ENCODE results near the gene INCENP. TPM values are rescaled to one million over a fixed set of nuclear protein-coding genes. Genes with fewer than 3 reads are reported as not detected.

Gene INCENP
- total RNA-seq, 1 donor: 39.3 TPM

GRCh38 chr11:62171261-62171723 is 47.5 kb downstream of the INCENP start:
- TF ChIP-seq, protein P1, sequence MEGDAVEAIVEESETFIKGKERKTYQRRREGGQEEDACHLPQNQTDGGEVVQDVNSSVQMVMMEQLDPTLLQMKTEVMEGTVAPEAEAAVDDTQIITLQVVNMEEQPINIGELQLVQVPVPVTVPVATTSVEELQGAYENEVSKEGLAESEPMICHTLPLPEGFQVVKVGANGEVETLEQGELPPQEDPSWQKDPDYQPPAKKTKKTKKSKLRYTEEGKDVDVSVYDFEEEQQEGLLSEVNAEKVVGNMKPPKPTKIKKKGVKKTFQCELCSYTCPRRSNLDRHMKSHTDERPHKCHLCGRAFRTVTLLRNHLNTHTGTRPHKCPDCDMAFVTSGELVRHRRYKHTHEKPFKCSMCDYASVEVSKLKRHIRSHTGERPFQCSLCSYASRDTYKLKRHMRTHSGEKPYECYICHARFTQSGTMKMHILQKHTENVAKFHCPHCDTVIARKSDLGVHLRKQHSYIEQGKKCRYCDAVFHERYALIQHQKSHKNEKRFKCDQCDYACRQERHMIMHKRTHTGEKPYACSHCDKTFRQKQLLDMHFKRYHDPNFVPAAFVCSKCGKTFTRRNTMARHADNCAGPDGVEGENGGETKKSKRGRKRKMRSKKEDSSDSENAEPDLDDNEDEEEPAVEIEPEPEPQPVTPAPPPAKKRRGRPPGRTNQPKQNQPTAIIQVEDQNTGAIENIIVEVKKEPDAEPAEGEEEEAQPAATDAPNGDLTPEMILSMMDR (IDR thresholded peaks at IDR 0.05; ENCODE audit: insufficient read depth, low read depth, low read length): peak; percentile 69
- no peak overlapping the region for H3K4me3 ChIP-seq (ENCODE audit: low read depth, low read length)
- peak; percentile 87 for DNase-seq (ENCODE audit: low read depth)

GRCh38 chr11:62172294-62172693 is 48.5 kb downstream of the INCENP start:
- TF ChIP-seq, protein P1 (IDR thresholded peaks at IDR 0.05; ENCODE audit: insufficient read depth, low read depth, low read length): no peak
- DNase-seq (ENCODE audit: low read depth): no peak
- no peak overlapping the region for H3K4me3 ChIP-seq (ENCODE audit: low read depth, low read length)

- H3K4me3 ChIP-seq (ENCODE audit: low read depth, low read length): no peak overlapping the region
- TF ChIP-seq, protein P1 (IDR thresholded peaks at IDR 0.05; ENCODE audit: insufficient read depth, low read depth, low read length): no peak
- DNase-seq (ENCODE audit: low read depth): peak; percentile 18
These were observed 53.0 kb downstream of the INCENP start for GRCh38 chr11:62176766-62177165.

DNA sequence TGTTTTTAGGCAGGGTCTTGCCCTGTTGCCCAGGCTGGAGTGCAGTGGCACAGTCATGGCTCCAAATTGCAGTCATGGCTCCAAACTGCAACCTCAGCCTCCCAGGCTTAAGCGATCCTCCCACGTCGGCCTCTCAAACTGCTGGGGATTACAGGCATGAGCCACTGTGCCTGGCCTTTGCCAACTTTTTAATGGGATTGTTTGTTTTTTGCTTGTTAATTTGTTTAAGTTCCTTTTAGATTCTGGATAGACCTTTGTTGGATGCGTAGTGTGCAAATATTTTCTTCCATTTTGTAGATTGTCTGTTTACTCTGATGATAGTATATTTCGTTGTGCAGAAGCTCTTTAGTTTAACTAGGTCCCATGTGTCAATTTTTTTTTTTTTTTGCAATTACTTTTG is 56.2 kb downstream of the INCENP start:
- DNase-seq (ENCODE audit: low read depth): no peak
- TF ChIP-seq, protein P1 (IDR thresholded peaks at IDR 0.05; ENCODE audit: insufficient read depth, low read depth, low read length): no peak

DNA sequence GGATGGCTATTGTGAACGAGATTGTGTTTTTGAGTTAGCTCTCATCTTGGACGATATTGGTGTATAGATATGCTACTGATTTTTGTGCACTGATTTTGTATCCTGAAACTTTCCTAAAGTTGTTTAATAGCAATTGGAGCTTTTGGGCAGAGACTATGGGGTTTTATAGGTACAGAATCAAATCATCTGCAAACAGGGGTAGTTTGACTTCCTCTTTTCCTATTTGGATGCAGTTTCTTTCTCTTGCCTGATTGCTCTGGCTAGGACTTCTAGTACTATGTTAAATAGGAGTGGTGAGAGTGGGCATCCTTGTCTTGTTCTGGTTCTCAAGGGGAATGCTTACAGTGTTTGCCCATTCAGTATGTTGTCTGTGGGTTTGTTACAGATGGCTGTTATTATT is 57.3 kb downstream of the INCENP start:
- no peak overlapping the region for H3K4me3 ChIP-seq (ENCODE audit: low read depth, low read length)

More for the DNA sequence above, 56.2 kb downstream of the INCENP start:
- H3K4me3 ChIP-seq (ENCODE audit: low read depth, low read length): no peak overlapping the region

DNA sequence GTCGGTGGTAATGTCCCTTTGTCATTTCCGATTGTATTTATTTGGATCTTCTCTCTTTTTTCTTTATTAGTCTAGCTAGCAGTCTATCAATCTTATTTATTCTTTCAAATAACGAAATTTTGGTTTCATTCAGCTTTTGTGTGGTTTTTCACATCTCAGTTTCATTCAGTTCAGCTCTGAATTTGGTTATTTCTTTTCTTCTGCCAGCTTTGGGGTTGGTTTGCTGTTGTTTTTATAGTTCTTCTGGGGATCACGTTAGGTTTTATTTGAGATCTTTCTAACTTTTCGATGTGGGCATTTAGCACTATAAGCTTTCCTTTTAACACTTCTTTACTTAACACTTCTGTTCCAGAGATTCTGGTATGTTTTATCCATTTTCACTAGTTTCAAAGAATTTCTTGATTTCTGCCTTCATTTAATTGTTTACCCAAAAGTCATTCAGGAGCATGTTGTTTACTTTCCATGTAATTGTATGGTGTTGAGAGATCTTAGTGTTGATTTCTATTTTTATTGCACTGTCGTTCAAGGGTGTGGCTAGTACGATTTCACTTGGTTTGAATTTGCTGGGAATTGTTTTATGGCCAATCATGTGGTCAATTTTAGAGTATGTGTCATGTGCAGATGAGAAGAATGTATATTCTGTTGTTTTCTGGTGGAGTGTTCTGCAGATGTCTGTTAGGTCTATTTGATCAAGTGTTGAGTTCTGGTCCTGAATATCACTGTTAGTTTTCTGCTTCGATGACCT is 58.5 kb downstream of the INCENP start:
- DNase-seq (ENCODE audit: low read depth): no peak
- no peak overlapping the region for H3K4me3 ChIP-seq (ENCODE audit: low read depth, low read length)
- TF ChIP-seq, protein P1 (IDR thresholded peaks at IDR 0.05; ENCODE audit: insufficient read depth, low read depth, low read length): no peak

More for the DNA sequence above, 57.3 kb downstream of the INCENP start:
- no peak for DNase-seq (ENCODE audit: low read depth)
- TF ChIP-seq, protein P1 (IDR thresholded peaks at IDR 0.05; ENCODE audit: insufficient read depth, low read depth, low read length): no peak
